ENCODE measurements around the gene DRG2. TPM values are rescaled to one million over a fixed set of nuclear protein-coding genes. Genes with fewer than 3 reads are reported as not detected.

The DRG2 gene
- total RNA-seq, 1 donor from 2014 or later = 20.2 TPM

DNA sequence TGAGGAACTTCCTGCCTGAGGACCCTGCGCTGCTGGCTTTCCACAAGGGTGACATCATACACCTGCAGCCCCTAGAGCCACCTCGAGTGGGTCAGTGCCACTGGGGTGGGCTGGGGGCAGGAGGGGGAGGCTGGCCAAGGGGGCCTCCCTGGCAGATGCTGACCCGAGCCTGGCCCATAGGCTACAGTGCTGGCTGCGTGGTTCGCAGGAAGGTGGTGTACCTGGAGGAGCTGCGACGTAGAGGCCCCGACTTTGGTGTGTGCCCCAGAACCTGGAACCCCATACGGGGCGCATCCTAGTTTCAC, 69.2 kb downstream of the DRG2 start:
- no peak for ATAC-seq (ENCODE audit: poor library complexity)
- intact Hi-C loops (cut with DNase I) = no loop called here
- no peak for DNase-seq

Other genes starting within 250 kb of the DRG2 start
- gene TOM1L2, start 115.5 kb upstream of the DRG2 start, total RNA-seq = 253 TPM
- gene DRC3, start 115.1 kb upstream of the DRG2 start, total RNA-seq = 1.4 TPM
- gene ATPAF2, start 48.8 kb upstream of the DRG2 start, total RNA-seq = 34.1 TPM
- gene GID4, start 48.5 kb upstream of the DRG2 start, total RNA-seq = 18.9 TPM
- gene MYO15A, start 20.8 kb downstream of the DRG2 start, total RNA-seq = 0.11 TPM
- 179 TPM for gene ALKBH5, start 95.9 kb downstream of the DRG2 start, total RNA-seq
- 7.9 TPM for gene LLGL1, start 137.7 kb downstream of the DRG2 start, total RNA-seq
- gene FLII, start 170.8 kb downstream of the DRG2 start, total RNA-seq = 269 TPM
- 32.7 TPM for gene MIEF2, start 172.7 kb downstream of the DRG2 start, total RNA-seq
- 8.1 TPM for gene TOP3A, start 227.0 kb downstream of the DRG2 start, total RNA-seq
- 11.5 TPM for gene SMCR8, start 227.3 kb downstream of the DRG2 start, total RNA-seq

All from Right ventricle myocardium superior (tissue), 1 donor.